HCT116 (cell line): ENCODE data around the gene NAB2. TPM values are rescaled to one million over a fixed set of nuclear protein-coding genes. Genes with fewer than 3 reads are reported as not detected.

Experiments used
- ATAC-seq: fragments of 200-7000 bp; cut with Tn5 transposase; 2 replicates; pipeline ENCODE4 v1.9.1; 2020; ENCODE audit warnings: mild to moderate bottlenecking, moderate library complexity
- BruUV-seq: library from RNA; stranded (reverse); fragments of 400-500 nt; replicated peaks from 2 replicates; lab custom pipeline; 2021; lab: Mats Ljungman, UMichigan
- CTCF ChIA-PET: fragments of 300-600 bp; sonication (Branson Sonifier 250); formaldehyde crosslinking; loops from one replicate; lab custom pipeline; 2021; ENCODE audit warnings: antibody characterized with exemption; lab: Charles Lee
- POLR2A ChIA-PET: fragments of 300-600, 350-600 bp; sonication (Branson Sonifier 250); formaldehyde crosslinking; loops from one replicate; lab custom pipeline; 2021; ENCODE audit warnings: antibody characterized with exemption; lab: Charles Lee
- RAD21 ChIA-PET, 2 experiments: fragments of 300-600 bp; sonication (Branson Sonifier 250); formaldehyde crosslinking; loops; one replicate each; lab custom pipeline; 2023; ENCODE audit warnings: low total read pairs in 2 of 2; ENCODE audit not compliant: uncharacterized antibody in 2 of 2, unreplicated experiment in 2 of 2, low non-redundant PET in 1 of 2; lab: Charles Lee
- DNase-seq: peaks from one replicate; pipeline ENCODE4 v3.0.0-alpha.2; 2010; ENCODE audit warnings: low read depth, low spot score
- H2AFZ ChIP-seq: fragments of 200-600 bp; shearing (Covaris generic), sonication (generic); 2 replicates; pipeline ENCODE4 v1.6.1; 2017; ENCODE audit warnings: low read depth, mixed run types, mixed read lengths, antibody characterized with exemption, low read length; ENCODE audit not compliant: poor library complexity, severe bottlenecking
- H3K27ac ChIP-seq: 2 replicates; pipeline ENCODE4 v1.5.1; 2012; ENCODE audit warnings: low read depth, low read length
- H3K27me3 ChIP-seq: fragments of 200-600 bp; sonication (generic); 2 replicates; pipeline ENCODE4 v1.6.1; 2016; ENCODE audit warnings: mixed run types, low read length, mixed read lengths; ENCODE audit not compliant: insufficient read depth
- H3K36me3 ChIP-seq, 2 experiments: fragments of 200-500 bp in 1 of 2; fragments of 200-600 bp in 1 of 2; sonication (Bioruptor generic) in 1 of 2; sonication (generic) in 1 of 2; 2 replicates each; pipeline versions ENCODE4 v1.5.1 to v1.6.1; 2014 to 2016; ENCODE audit warnings: low read length in 2 of 2, inconsistent platforms in 1 of 2, mixed read lengths in 1 of 2, mixed run types in 1 of 2; ENCODE audit not compliant: insufficient read depth in 2 of 2, control insufficient read depth in 1 of 2
- H3K4me1 ChIP-seq, 2 experiments: fragments of 200-600 bp in 1 of 2; sonication (generic) in 1 of 2; 2 replicates each; pipeline versions ENCODE4 v1.5.1 to v1.6.1; 2012 to 2017; ENCODE audit warnings: low read length in 2 of 2, inconsistent platforms in 1 of 2, mild to moderate bottlenecking in 1 of 2, mixed read lengths in 1 of 2, mixed run types in 1 of 2, moderate library complexity in 1 of 2; ENCODE audit not compliant: insufficient read depth in 2 of 2, control insufficient read depth in 1 of 2
- H3K4me2 ChIP-seq: fragments of 200-600 bp; sonication (generic); 2 replicates; pipeline ENCODE4 v1.6.1; 2017; ENCODE audit warnings: mixed run types, low read length, mixed read lengths
- H3K4me3 ChIP-seq, 2 experiments: fragments of 200-600 bp in 1 of 2; sonication (generic) in 1 of 2; replicated peaks in 1 of 2; 2 replicates each; pipeline ENCODE4 v1.5.1; 2011 to 2016; ENCODE audit warnings: low read length in 2 of 2, control low read depth in 1 of 2, low read depth in 1 of 2, mild to moderate bottlenecking in 1 of 2, mixed read lengths in 1 of 2, mixed run types in 1 of 2
- H3K79me2 ChIP-seq: fragments of 200-600 bp; sonication (generic); 2 replicates; pipeline ENCODE4 v1.6.1; 2017; ENCODE audit warnings: mild to moderate bottlenecking, mixed run types, low read length, moderate library complexity, mixed read lengths; ENCODE audit not compliant: insufficient read depth
- H3K9ac ChIP-seq: fragments of 200-600 bp; sonication (generic); 2 replicates; pipeline ENCODE4 v1.6.1; 2016; ENCODE audit warnings: low read length, mixed read lengths
- H3K9me2 ChIP-seq: fragments of 200-600 bp; sonication (generic), shearing (Covaris generic); 2 replicates; pipeline ENCODE4 v1.6.1; 2017; ENCODE audit warnings: mixed run types, mild to moderate bottlenecking, moderate library complexity; ENCODE audit not compliant: insufficient read depth
- H3K9me3 ChIP-seq, 2 experiments: fragments of 200-500 bp in 1 of 2; fragments of 200-600 bp in 1 of 2; sonication (Bioruptor generic) in 1 of 2; sonication (generic) in 1 of 2; 2 replicates each; pipeline ENCODE4 v1.6.1; 2014 to 2017; ENCODE audit warnings: low read length in 2 of 2, mixed read lengths in 2 of 2, inconsistent platforms in 1 of 2, low read depth in 1 of 2, mild to moderate bottlenecking in 1 of 2, mixed run types in 1 of 2, moderate library complexity in 1 of 2; ENCODE audit not compliant: control insufficient read depth in 1 of 2, insufficient read depth in 1 of 2
- H4K20me1 ChIP-seq: fragments of 200-600 bp; sonication (generic), shearing (Covaris generic); 2 replicates; pipeline ENCODE4 v1.6.1; 2017; ENCODE audit warnings: mixed run types, mild to moderate bottlenecking, moderate library complexity; ENCODE audit not compliant: insufficient read depth
- CEBPB ChIP-seq: IDR thresholded peaks from 2 replicates; pipeline ENCODE4 v1.6.1; 2012; ENCODE audit warnings: low read depth
- CTCF ChIP-seq, 3 experiments: fragments of 200-600 bp in 1 of 3; sonication (generic) in 1 of 3; IDR thresholded peaks in 2 of 3; conservative IDR thresholded peaks in 1 of 3; 2 replicates each; pipeline ENCODE4 v1.5.1; 2012 to 2017; ENCODE audit warnings: low read depth in 2 of 3, low read length in 2 of 3, antibody characterized with exemption in 1 of 3, borderline replicate concordance in 1 of 3, control low read depth in 1 of 3, mild to moderate bottlenecking in 1 of 3, mixed read lengths in 1 of 3, mixed run types in 1 of 3, moderate library complexity in 1 of 3; ENCODE audit not compliant: insufficient read depth in 1 of 3
- EGR1 ChIP-seq: IDR thresholded peaks from 2 replicates; pipeline ENCODE4 v1.6.1; 2012; ENCODE audit warnings: low read depth
- ELF1 ChIP-seq: IDR thresholded peaks from 2 replicates; pipeline ENCODE4 v1.6.1; 2012; ENCODE audit warnings: low read depth, borderline replicate concordance
- EZH2 ChIP-seq: fragments of 200-600 bp; sonication (generic); IDR thresholded peaks from 2 replicates; pipeline ENCODE4 v1.6.1; 2017; ENCODE audit warnings: antibody characterized with exemption, mixed run types
- JUND ChIP-seq: IDR thresholded peaks from 2 replicates; pipeline ENCODE4 v1.6.1; 2012
- POLR2AphosphoS5 ChIP-seq: IDR thresholded peaks from 2 replicates; pipeline ENCODE4 v1.6.1; 2011; ENCODE audit warnings: mild to moderate bottlenecking, low read depth, low read length, moderate library complexity
- SP1 ChIP-seq: IDR thresholded peaks from 2 replicates; pipeline ENCODE4 v1.6.1; 2012; ENCODE audit warnings: low read depth
- TCF7L2 ChIP-seq: IDR thresholded peaks from 2 replicates; pipeline ENCODE4 v1.7.0; 2011; ENCODE audit warnings: borderline replicate concordance, inconsistent platforms; ENCODE audit not compliant: insufficient read depth, insufficient read length; ENCODE audit errors: extremely low read depth
- ZBTB33 ChIP-seq: IDR thresholded peaks from 2 replicates; pipeline ENCODE4 v1.6.1; 2011; ENCODE audit warnings: mild to moderate bottlenecking, low read length, moderate library complexity; ENCODE audit not compliant: insufficient replicate concordance; ENCODE audit errors: extremely low read depth
- intact Hi-C: fragments of 100-400 bp; cut with micrococcal nuclease; formaldehyde crosslinking; loops from 2 replicates; pipeline ENCODE4 v1.10.0; 2022
- total RNA-seq: library from RNA; stranded (reverse); gene quantifications from one replicate; pipeline ENCODE4 v1.2.1, GENCODE V29; 2021; ENCODE audit not compliant: unreplicated experiment
- TF ChIP-seq, protein P1 (sequence below): IDR thresholded peaks from 2 replicates; pipeline ENCODE4 v1.6.1; 2012
- TF ChIP-seq, protein P2 (sequence below): IDR thresholded peaks from 2 replicates; pipeline ENCODE4 v1.6.1; 2012; ENCODE audit warnings: low read depth

Gene NAB2
- total RNA-seq, 1 experiment from 2014 or later = 77.1 TPM

GRCh38 chr12:57107456-57108155, 18.7 kb downstream of the NAB2 start:
- no peak overlapping the region for H3K4me2 ChIP-seq
- peaks cover 15% of the 10 kb centered on the region for H3K79me2 ChIP-seq
- no peak for TF ChIP-seq EGR1
- TF ChIP-seq, protein P1, sequence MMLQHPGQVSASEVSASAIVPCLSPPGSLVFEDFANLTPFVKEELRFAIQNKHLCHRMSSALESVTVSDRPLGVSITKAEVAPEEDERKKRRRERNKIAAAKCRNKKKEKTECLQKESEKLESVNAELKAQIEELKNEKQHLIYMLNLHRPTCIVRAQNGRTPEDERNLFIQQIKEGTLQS = no peak
- TF ChIP-seq, protein P2, sequence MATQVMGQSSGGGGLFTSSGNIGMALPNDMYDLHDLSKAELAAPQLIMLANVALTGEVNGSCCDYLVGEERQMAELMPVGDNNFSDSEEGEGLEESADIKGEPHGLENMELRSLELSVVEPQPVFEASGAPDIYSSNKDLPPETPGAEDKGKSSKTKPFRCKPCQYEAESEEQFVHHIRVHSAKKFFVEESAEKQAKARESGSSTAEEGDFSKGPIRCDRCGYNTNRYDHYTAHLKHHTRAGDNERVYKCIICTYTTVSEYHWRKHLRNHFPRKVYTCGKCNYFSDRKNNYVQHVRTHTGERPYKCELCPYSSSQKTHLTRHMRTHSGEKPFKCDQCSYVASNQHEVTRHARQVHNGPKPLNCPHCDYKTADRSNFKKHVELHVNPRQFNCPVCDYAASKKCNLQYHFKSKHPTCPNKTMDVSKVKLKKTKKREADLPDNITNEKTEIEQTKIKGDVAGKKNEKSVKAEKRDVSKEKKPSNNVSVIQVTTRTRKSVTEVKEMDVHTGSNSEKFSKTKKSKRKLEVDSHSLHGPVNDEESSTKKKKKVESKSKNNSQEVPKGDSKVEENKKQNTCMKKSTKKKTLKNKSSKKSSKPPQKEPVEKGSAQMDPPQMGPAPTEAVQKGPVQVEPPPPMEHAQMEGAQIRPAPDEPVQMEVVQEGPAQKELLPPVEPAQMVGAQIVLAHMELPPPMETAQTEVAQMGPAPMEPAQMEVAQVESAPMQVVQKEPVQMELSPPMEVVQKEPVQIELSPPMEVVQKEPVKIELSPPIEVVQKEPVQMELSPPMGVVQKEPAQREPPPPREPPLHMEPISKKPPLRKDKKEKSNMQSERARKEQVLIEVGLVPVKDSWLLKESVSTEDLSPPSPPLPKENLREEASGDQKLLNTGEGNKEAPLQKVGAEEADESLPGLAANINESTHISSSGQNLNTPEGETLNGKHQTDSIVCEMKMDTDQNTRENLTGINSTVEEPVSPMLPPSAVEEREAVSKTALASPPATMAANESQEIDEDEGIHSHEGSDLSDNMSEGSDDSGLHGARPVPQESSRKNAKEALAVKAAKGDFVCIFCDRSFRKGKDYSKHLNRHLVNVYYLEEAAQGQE = no peak
- TF ChIP-seq JUND = no peak
- TF ChIP-seq ZBTB33 = no peak
- TF ChIP-seq ELF1 = no peak
- no peak for TF ChIP-seq SP1
- no peak for TF ChIP-seq CEBPB
- TF ChIP-seq POLR2AphosphoS5 = no peak
- TF ChIP-seq EZH2 = no peak
- TF ChIP-seq TCF7L2 = no peak
- no peak for TF ChIP-seq CTCF (IDR thresholded peaks at IDR 0.05 in 2 of 3, conservative IDR thresholded peaks at IDR 0.05 in 1 of 3; ENCODE audit: borderline replicate concordance in 1 of 3, insufficient read depth in 1 of 3, low read depth in 2 of 3, low read length in 2 of 3)
- intact Hi-C loops = no loop called here
- no peak overlapping the region for H3K9ac ChIP-seq
- H3K4me1 ChIP-seq = peaks cover 10 to 36% of the 10 kb centered on the region in 2 experiments
- H3K27me3 ChIP-seq = no peaks in the 10 kb centered on the region
- H3K9me3 ChIP-seq = no peaks in the 10 kb centered on the region
- no peaks in the 10 kb centered on the region for H3K9me2 ChIP-seq
- BruUV-seq = no TSS peak
- H2AFZ ChIP-seq = no peak overlapping the region
- no peak overlapping the region for H3K27ac ChIP-seq
- H3K4me3 ChIP-seq = no peak overlapping the region
- no peaks in the 10 kb centered on the region for H4K20me1 ChIP-seq
- no peak for DNase-seq
- H3K36me3 ChIP-seq = peaks cover 0 to 7% of the 10 kb centered on the region in 2 experiments; a peak in 1 of 4 replicates
- ChIA-PET POLR2A (interaction anchor here (1.4 to 1.6 kb wide), 2 partner anchors 9 to 13 kb away, joined by 3 read pairs; no protein-coding TSS in a partner anchor), CTCF (no interaction called here), RAD21 (no interaction called here)
- no peak for ATAC-seq
